Lung (tissue), 12 donors: ENCODE data around the gene LY9. TPM values are rescaled to one million over a fixed set of nuclear protein-coding genes. Genes with fewer than 3 reads are reported as not detected.

Experiments
- ATAC-seq: fragments of 200-7000 bp; cut with Tn5 transposase; one replicate; pipeline ENCODE4 v1.9.1; 2020; ENCODE audit warnings: moderate number of reproducible peaks; ENCODE audit not compliant: insufficient read depth, low FRiP score
- DNase-seq, 3 donors: peaks; one replicate each; pipeline ENCODE4 v3.0.0-alpha.2; 2013 to 2017
- H3K27ac ChIP-seq, 2 donors: one replicate each; pipeline ENCODE4 v1.5.1; 2013; ENCODE audit warnings: mild to moderate bottlenecking in 2 of 2, moderate library complexity in 2 of 2, control low read depth in 1 of 2, inconsistent platforms in 1 of 2, low read depth in 1 of 2, low read length in 1 of 2
- H3K27me3 ChIP-seq, 3 donors: one replicate each; pipeline ENCODE4 v1.5.1; 2013; ENCODE audit warnings: low read length in 2 of 3; ENCODE audit not compliant: control insufficient read depth in 3 of 3, insufficient read depth in 3 of 3
- H3K36me3 ChIP-seq, 4 donors: one replicate each; pipeline ENCODE4 v1.5.1; 2013; ENCODE audit warnings: low read length in 4 of 4, mild to moderate bottlenecking in 1 of 4, moderate library complexity in 1 of 4; ENCODE audit not compliant: control insufficient read depth in 4 of 4, insufficient read depth in 4 of 4
- H3K4me1 ChIP-seq, 5 donors: one replicate each; pipeline ENCODE4 v1.5.1; 2013; ENCODE audit warnings: low read length in 5 of 5, mild to moderate bottlenecking in 2 of 5, moderate library complexity in 1 of 5; ENCODE audit not compliant: control insufficient read depth in 5 of 5, insufficient read depth in 5 of 5
- H3K4me3 ChIP-seq: one replicate; pipeline ENCODE4 v1.5.1; 2013; ENCODE audit warnings: mild to moderate bottlenecking, control low read depth, moderate library complexity
- H3K9ac ChIP-seq, 2 donors: one replicate each; pipeline ENCODE4 v1.5.1; 2013; ENCODE audit warnings: low read length in 2 of 2, control low read depth in 1 of 2; ENCODE audit not compliant: insufficient read depth in 1 of 2
- H3K9me3 ChIP-seq, 4 donors: one replicate each; pipeline ENCODE4 v1.5.1; 2013; ENCODE audit warnings: low read length in 3 of 4, mild to moderate bottlenecking in 1 of 4, moderate library complexity in 1 of 4; ENCODE audit not compliant: control insufficient read depth in 4 of 4, insufficient read depth in 3 of 4
- WGBS, 2 donors: extraction: QIAGEN DNeasy Blood & Tissue Kit; methylation state at CpG; one replicate each; pipeline ENCODE4 v1.1.7; 2013; 5-methylcytosine and 5-hydroxymethylcytosine counted together
- polyA plus RNA-seq, 2 donors: library from polyadenylated mRNA; stranded (reverse); fragments of 200-250 nt; gene quantifications; one replicate each; pipeline ENCODE4 v1.2.1, GENCODE V29; 2013
- total RNA-seq, 2 donors: library from RNA; depleted of rRNA in 1 of 2; stranded (reverse); fragments of >200 nt in 1 of 2; gene quantifications; one replicate each; pipeline ENCODE4 v1.2.1, GENCODE V29; 2014 to 2021
- TF ChIP-seq, protein P1 (sequence below): IDR thresholded peaks from 2 replicates; pipeline ENCODE4 v1.5.1; 2012; ENCODE audit warnings: mild to moderate bottlenecking; ENCODE audit errors: control extremely low read depth, extremely low read depth
- donor health status: control.
- donor health status: control.
- donor health status: Bipolar disorder and iron deficiency.
- donor health status: healthy.
- donor health status: DM: yes; HTN: yes; CAD: no.

LY9 gene
- total and polyA plus RNA-seq, 4 donors: 0.94 to 3.4 (median 1.4) TPM

DNA sequence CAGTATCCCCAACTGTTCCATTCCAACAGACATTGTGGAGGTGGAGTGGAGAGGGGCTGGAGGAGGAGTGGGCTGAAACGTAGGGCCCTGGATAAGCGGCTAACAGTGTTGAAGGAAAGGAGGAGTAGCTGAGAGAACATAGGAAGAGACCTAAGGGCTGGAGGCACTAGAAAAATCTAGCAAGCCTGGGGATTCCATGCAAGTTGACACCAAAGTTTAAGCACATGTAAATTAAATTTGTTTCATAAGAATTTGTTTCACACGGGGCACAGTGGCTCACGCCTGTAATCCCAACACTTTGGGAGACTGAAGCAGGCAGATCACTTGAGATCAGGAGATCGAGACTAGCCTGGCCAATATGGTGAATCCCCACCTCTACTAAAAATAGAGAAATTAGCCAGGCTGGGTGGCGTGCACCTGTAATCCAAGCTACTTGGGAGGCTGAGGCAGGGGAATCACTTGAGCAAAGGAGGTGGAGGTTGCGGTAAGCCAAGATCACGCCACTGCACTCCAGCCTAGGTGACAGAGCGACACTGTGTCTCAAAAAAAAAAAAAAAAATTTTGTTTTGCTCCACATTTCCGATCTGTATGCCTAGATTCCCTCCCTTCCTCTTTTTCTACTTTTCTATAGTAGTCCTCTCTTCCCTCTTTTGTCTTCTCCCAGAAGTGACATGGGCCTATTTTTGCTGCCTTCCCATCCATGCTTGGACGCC is 67.2 kb downstream of the LY9 start:
- Histone ChIP-seq H3K9ac (no peak overlapping the region), H3K4me1 (peaks cover 0 to 1% (median 0%) of the 10 kb centered on the region in 5 donors), H3K9me3 (no peaks in the 10 kb centered on the region), H3K27me3 (no peaks in the 10 kb centered on the region), H3K4me3 (no peak overlapping the region), H3K36me3 (no peaks in the 10 kb centered on the region), H3K27ac (no peak overlapping the region)
- WGBS, 2 donors: 41 to 68% methylated on average over 11 of the region's 11 CpGs
- DNase-seq (no peak), ATAC-seq (no peak)
- TF ChIP-seq, protein P1, sequence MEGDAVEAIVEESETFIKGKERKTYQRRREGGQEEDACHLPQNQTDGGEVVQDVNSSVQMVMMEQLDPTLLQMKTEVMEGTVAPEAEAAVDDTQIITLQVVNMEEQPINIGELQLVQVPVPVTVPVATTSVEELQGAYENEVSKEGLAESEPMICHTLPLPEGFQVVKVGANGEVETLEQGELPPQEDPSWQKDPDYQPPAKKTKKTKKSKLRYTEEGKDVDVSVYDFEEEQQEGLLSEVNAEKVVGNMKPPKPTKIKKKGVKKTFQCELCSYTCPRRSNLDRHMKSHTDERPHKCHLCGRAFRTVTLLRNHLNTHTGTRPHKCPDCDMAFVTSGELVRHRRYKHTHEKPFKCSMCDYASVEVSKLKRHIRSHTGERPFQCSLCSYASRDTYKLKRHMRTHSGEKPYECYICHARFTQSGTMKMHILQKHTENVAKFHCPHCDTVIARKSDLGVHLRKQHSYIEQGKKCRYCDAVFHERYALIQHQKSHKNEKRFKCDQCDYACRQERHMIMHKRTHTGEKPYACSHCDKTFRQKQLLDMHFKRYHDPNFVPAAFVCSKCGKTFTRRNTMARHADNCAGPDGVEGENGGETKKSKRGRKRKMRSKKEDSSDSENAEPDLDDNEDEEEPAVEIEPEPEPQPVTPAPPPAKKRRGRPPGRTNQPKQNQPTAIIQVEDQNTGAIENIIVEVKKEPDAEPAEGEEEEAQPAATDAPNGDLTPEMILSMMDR: no peak

DNA sequence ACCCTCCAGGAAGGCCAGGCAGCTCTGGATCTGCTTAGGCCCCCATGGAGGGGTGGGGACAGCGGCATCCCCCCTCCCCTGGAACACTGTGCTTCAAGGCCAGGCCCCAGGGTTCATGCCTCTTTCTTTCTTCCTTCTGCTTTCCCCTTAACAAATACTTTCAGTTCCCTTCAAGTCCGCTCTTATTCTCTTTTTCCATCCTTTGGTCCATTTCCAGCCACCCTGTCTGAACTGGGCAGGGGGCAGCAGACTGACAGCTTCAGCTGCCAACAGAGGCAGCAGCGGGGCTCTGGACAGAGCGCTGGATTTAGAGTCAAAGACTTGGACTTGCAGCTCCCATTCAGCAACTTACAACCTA is 67.8 kb downstream of the LY9 start:
- H3K36me3 ChIP-seq: no peaks in the 10 kb centered on the region
- H3K27ac ChIP-seq: no peak overlapping the region
- no peak overlapping the region for H3K9ac ChIP-seq
- 62 to 71% methylated on average over 4 of the region's 4 CpGs for WGBS, 2 donors
- DNase-seq (no peak), ATAC-seq (no peak)
- no peaks in the 10 kb centered on the region for H3K9me3 ChIP-seq
- H3K27me3 ChIP-seq: no peaks in the 10 kb centered on the region
- H3K4me3 ChIP-seq: no peak overlapping the region
- peaks cover 0 to 1% (median 0%) of the 10 kb centered on the region in 5 donors for H3K4me1 ChIP-seq
- TF ChIP-seq, protein P1: no peak

DNA sequence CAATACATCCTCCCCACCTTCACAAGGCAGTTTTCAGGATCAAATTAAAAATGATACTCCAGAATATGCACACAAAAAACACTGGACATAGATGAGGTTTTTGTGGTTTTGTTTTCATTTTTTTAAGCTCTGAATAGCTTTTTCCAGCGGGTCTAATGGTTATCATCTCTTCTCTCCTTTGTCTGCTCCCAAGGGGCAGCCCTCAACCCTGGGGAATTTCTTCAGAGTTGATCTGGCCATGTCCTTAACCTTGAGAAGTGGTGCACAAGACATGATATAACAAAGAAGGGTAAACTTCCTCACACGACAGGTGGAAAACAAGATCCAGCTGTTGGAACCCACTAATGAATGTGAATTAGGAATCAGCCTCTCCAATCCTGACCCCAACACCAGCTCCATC is 68.2 kb downstream of the LY9 start:
- WGBS, 2 donors: 35 to 52% methylated on average over 2 of the region's 2 CpGs
- DNase-seq (no peak), ATAC-seq (no peak)
- no peak overlapping the region for H3K4me3 ChIP-seq
- H3K9ac ChIP-seq: no peak overlapping the region
- H3K36me3 ChIP-seq: no peaks in the 10 kb centered on the region
- H3K4me1 ChIP-seq: peaks cover 0 to 1% (median 0%) of the 10 kb centered on the region in 5 donors
- TF ChIP-seq, protein P1: no peak
- no peaks in the 10 kb centered on the region for H3K27me3 ChIP-seq
- H3K9me3 ChIP-seq: no peaks in the 10 kb centered on the region
- no peak overlapping the region for H3K27ac ChIP-seq

DNA sequence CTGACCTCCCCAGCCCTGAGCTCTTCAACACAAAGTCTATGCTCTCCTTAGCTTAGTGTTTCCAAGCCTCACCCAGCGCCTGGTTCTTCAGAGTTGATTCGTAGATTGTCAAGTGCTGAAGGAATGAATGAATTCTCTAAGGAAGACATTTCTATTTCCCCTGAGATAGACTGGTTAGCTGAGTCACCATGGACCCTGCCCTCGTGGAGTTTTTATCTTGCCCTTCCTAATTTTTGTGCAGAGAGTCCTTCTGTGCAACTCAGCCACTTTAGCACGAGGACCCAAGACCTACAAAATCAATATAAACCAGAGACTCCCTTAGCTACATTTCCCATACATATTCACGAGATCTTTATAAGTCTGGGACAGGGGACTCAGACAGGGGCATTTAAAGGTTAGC is 69.4 kb downstream of the LY9 start:
- no peak for ATAC-seq
- TF ChIP-seq, protein P1: no peak
- H3K27ac ChIP-seq: no peak overlapping the region
- H3K4me1 ChIP-seq: peaks cover 0 to 1% (median 0%) of the 10 kb centered on the region in 5 donors
- H3K9me3 ChIP-seq: no peaks in the 10 kb centered on the region
- no peaks in the 10 kb centered on the region for H3K27me3 ChIP-seq
- no peak overlapping the region for H3K4me3 ChIP-seq
- no peaks in the 10 kb centered on the region for H3K36me3 ChIP-seq
- no peak overlapping the region for H3K9ac ChIP-seq
- DNase-seq: no peak
- 85% methylated on average over 5 of the region's 5 CpGs for WGBS, 2 donors
